Activated naive CD4-positive, alpha-beta T cell treated with anti-CD3 and anti-CD28 coated beads, Interleukin-2, amount 50 U/mL, for 72 hours (primary cell): Measurements from ENCODE around the gene XPO6. TPM values are rescaled to one million over a fixed set of nuclear protein-coding genes. Genes with fewer than 3 reads are reported as not detected.
"Not testable (repeated sequence)": the region's sequence is repeated elsewhere in the genome, so short reads cannot be mapped to it uniquely, and the experiment has no call there.

Experiments
- ATAC-seq, 2 donors: fragments of 150-1000 bp; cut with Tn5 transposase; 2 replicates each; pipeline ENCODE4 v1.10.0; 2021; ENCODE audit warnings: mild to moderate bottlenecking in 2 of 2, moderate library complexity in 2 of 2
- DNase-seq, 2 donors: peaks; one replicate each; pipeline ENCODE4 v3.0.0; 2021 to 2022; ENCODE audit warnings: low spot score in 2 of 2
- H3K27ac Mint-ChIP-seq, 2 donors: one replicate each; pipeline ENCODE4 v1.8.0; 2022; ENCODE audit warnings: mild to moderate bottlenecking in 2 of 2, mixed read lengths in 2 of 2
- H3K36me3 Mint-ChIP-seq, 2 donors: one replicate each; pipeline ENCODE4 v1.8.0; 2022; ENCODE audit warnings: mixed read lengths in 2 of 2
- H3K9me3 Mint-ChIP-seq, 2 donors: one replicate each; pipeline ENCODE4 v1.8.0; 2022; ENCODE audit warnings: mixed read lengths in 2 of 2
- total RNA-seq, 2 donors: library from RNA; stranded (reverse); gene quantifications; one replicate each; pipeline ENCODE4 v1.2.3, GENCODE V29; 2022

XPO6 gene
- total RNA-seq, 2 donors from 2014 or later, result 204 to 278 TPM

- no peak overlapping the region for H3K27ac Mint-ChIP-seq
- no peak for ATAC-seq
- H3K9me3 Mint-ChIP-seq, result no peaks in the 10 kb centered on the region
- peaks cover 21 to 26% of the 10 kb centered on the region in 2 donors for H3K36me3 Mint-ChIP-seq
- no peak for DNase-seq
Observed at GRCh38 chr16:28118637-28119036, 93.1 kb downstream of the XPO6 start.

GRCh38 chr16:28117168-28117565 is 94.6 kb downstream of the XPO6 start:
- ATAC-seq, result no peak
- peaks cover 27 to 37% of the 10 kb centered on the region in 2 donors for H3K36me3 Mint-ChIP-seq
- no peak for DNase-seq
- H3K27ac Mint-ChIP-seq, result no peak overlapping the region
- no peaks in the 10 kb centered on the region for H3K9me3 Mint-ChIP-seq

- H3K9me3 Mint-ChIP-seq, ATAC-seq, DNase-seq, H3K27ac Mint-ChIP-seq: not testable (repeated sequence)
- peaks cover 15 to 29% of the 10 kb centered on the region in 2 donors for H3K36me3 Mint-ChIP-seq
Observed at GRCh38 chr16:28115866-28116265, 95.9 kb downstream of the XPO6 start.

- ATAC-seq, result peak; percentile 91 to 95
- H3K9me3 Mint-ChIP-seq, result no peaks in the 10 kb centered on the region
- DNase-seq, result no peak
- peaks cover 12 to 25% of the 10 kb centered on the region in 2 donors for H3K36me3 Mint-ChIP-seq
- peak overlapping the region; percentile 77 to 88 for H3K27ac Mint-ChIP-seq
Observed at GRCh38 chr16:28112908-28113307, 98.9 kb downstream of the XPO6 start.

- peak overlapping the region in 1 of 2 donors; percentile 9 for H3K27ac Mint-ChIP-seq
- H3K9me3 Mint-ChIP-seq, result no peaks in the 10 kb centered on the region
- no peak for ATAC-seq
- peaks cover 9 to 16% of the 10 kb centered on the region in 2 donors for H3K36me3 Mint-ChIP-seq
- no peak for DNase-seq
Observed at GRCh38 chr16:28110977-28111376, 100.8 kb downstream of the XPO6 start.

- H3K27ac Mint-ChIP-seq, result peak overlapping the region; percentile 9
- peaks cover 12 to 14% of the 10 kb centered on the region in 2 donors for H3K36me3 Mint-ChIP-seq
- no peak for ATAC-seq
- no peak for DNase-seq
- no peaks in the 10 kb centered on the region for H3K9me3 Mint-ChIP-seq
Observed at GRCh38 chr16:28110479-28110878, 101.3 kb downstream of the XPO6 start.

- Mint-ChIP-seq H3K27ac (peak overlapping the region; percentile 9), H3K9me3 (no peaks in the 10 kb centered on the region), H3K36me3 (peaks cover 12 to 18% of the 10 kb centered on the region in 2 donors)
- DNase-seq (peak in 1 of 2 donors; percentile 21), ATAC-seq (no peak)
Observed at GRCh38 chr16:28110074-28110473, 101.7 kb downstream of the XPO6 start.

- ATAC-seq (no peak), DNase-seq (peak in 1 of 2 donors; percentile 44)
- no peaks in the 10 kb centered on the region for H3K9me3 Mint-ChIP-seq
- peaks cover 12 to 19% of the 10 kb centered on the region in 2 donors for H3K36me3 Mint-ChIP-seq
- peak overlapping the region; percentile 80 to 95 for H3K27ac Mint-ChIP-seq
Observed at GRCh38 chr16:28108590-28109247, 103.0 kb downstream of the XPO6 start.

- peak overlapping the region; percentile 57 to 80 for H3K27ac Mint-ChIP-seq
- H3K36me3 Mint-ChIP-seq, result peaks cover 0 to 15% of the 10 kb centered on the region in 2 donors
- ATAC-seq (no peak), DNase-seq (peak in 1 of 2 donors; percentile 25)
- no peaks in the 10 kb centered on the region for H3K9me3 Mint-ChIP-seq
Observed at GRCh38 chr16:28107232-28107631, 104.5 kb downstream of the XPO6 start.

- peaks cover 4 to 19% of the 10 kb centered on the region in 2 donors for H3K36me3 Mint-ChIP-seq
- no peak for ATAC-seq
- H3K27ac Mint-ChIP-seq, result peak overlapping the region in 1 of 2 donors; percentile 80
- DNase-seq, result peak in 1 of 2 donors; percentile 21
- no peaks in the 10 kb centered on the region for H3K9me3 Mint-ChIP-seq
Observed at GRCh38 chr16:28106467-28107215, 105.1 kb downstream of the XPO6 start.

- DNase-seq, result peak in 1 of 2 donors; percentile 6
- H3K9me3 Mint-ChIP-seq, result no peaks in the 10 kb centered on the region
- ATAC-seq, result no peak
- peaks cover 4 to 19% of the 10 kb centered on the region in 2 donors for H3K36me3 Mint-ChIP-seq
- peak overlapping the region in 1 of 2 donors; percentile 26 for H3K27ac Mint-ChIP-seq
Observed at GRCh38 chr16:28105954-28106353, 105.8 kb downstream of the XPO6 start.

- H3K27ac Mint-ChIP-seq, result peak overlapping the region in 1 of 2 donors; percentile 32
- no peak for ATAC-seq
Observed at GRCh38 chr16:28105297-28105696, 106.5 kb downstream of the XPO6 start.

GRCh38 chr16:28104404-28104803 is 107.4 kb downstream of the XPO6 start:
- DNase-seq, result no peak

More at GRCh38 chr16:28105297-28105696, 106.5 kb downstream of the XPO6 start:
- DNase-seq, result no peak
- Mint-ChIP-seq H3K36me3 (peaks cover 6 to 23% of the 10 kb centered on the region in 2 donors), H3K9me3 (no peaks in the 10 kb centered on the region)

GRCh38 chr16:28103516-28104170 is 108.1 kb downstream of the XPO6 start:
- Mint-ChIP-seq H3K36me3 (peaks cover 10 to 27% of the 10 kb centered on the region in 2 donors), H3K9me3 (no peaks in the 10 kb centered on the region), H3K27ac (peak overlapping the region in 1 of 2 donors; percentile 55)
- DNase-seq (no peak), ATAC-seq (no peak)

More at GRCh38 chr16:28104404-28104803, 107.4 kb downstream of the XPO6 start:
- H3K27ac Mint-ChIP-seq, result peak overlapping the region in 1 of 2 donors; percentile 55
- ATAC-seq, result no peak
- H3K36me3 Mint-ChIP-seq, result peaks cover 10 to 27% of the 10 kb centered on the region in 2 donors
- no peaks in the 10 kb centered on the region for H3K9me3 Mint-ChIP-seq

- Mint-ChIP-seq H3K36me3 (peaks cover 18 to 33% of the 10 kb centered on the region in 2 donors), H3K9me3 (no peaks in the 10 kb centered on the region), H3K27ac (peak overlapping the region in 1 of 2 donors; percentile 51)
- DNase-seq (peak in 1 of 2 donors; percentile 26), ATAC-seq (no peak)
Observed at GRCh38 chr16:28101533-28101890, 110.3 kb downstream of the XPO6 start.

GRCh38 chr16:28100810-28101532 is 110.8 kb downstream of the XPO6 start:
- Mint-ChIP-seq H3K36me3 (peaks cover 18 to 29% of the 10 kb centered on the region in 2 donors), H3K27ac (peak overlapping the region; percentile 51 to 66), H3K9me3 (no peaks in the 10 kb centered on the region)
- ATAC-seq (no peak), DNase-seq (peak in 1 of 2 donors; percentile 39)
